GM18502 (cell line): ENCODE measurements around the gene OR52A5.

ENCODE experiments used
- ATAC-seq: cut with Tn5 transposase; IDR thresholded peaks from one replicate; pipeline ENCODE4 v1.9.1; 2021; ENCODE audit warnings: mild to moderate bottlenecking; ENCODE audit not compliant: unreplicated experiment, poor library complexity

OR52A5 gene

DNA sequence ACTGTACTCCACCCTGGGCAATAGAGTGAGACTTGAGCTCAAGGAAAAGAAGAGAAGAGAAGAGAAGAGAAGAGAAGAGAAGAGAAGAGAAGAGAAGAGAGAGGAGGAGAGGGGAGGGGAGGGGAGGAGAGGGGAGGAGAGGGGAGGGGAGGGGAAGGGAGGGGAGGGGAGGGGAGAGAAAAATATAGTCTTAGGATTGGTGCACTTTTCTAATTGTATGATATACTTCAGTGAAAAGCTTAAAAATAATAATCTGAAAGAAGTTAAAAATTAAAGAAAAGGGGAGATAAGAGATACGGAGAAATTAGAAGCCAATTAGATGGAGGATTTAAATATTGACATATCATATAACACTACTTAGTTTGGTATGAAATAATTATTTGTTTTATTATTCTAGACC lies 19.3 kb downstream of the OR52A5 start:
- ATAC-seq = no peak

DNA sequence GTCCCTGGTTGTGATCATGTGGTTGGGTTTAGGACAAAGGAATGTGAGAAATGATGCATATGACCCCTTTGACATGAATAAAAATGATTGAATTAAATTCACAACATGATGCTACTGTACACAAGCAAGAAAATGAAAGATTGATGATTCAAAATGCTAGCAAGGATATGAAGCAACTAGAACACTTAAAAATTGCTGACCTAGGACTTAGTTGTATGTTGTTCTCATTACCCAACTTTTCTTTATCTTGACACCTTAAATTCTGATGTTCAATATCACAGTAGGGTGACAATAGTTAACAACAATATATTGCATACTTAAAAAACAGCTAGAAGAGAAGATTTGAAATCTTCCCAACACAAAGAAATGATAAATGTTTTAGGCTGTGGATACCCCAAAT lies 20.6 kb downstream of the OR52A5 start:
- no peak for ATAC-seq

DNA sequence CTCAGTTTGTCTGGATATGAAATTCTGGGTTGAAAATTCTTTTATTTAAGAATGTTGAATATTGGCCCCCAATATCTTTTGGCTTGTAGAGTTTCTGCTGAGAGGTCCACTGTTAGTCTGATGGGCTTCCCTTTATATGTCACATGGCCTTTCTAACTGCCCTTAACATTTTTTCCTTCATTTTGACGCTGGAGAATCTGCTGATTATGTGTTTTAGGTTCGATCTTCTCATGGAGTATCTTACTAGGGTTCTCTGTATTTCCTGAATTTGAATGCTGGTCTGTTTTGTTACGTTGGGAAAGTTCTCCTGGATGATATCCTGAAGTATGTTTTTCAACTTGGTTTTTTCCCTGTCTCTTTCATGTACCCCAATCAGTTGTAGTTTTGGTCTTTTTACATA lies 22.8 kb downstream of the OR52A5 start:
- no peak for ATAC-seq

DNA sequence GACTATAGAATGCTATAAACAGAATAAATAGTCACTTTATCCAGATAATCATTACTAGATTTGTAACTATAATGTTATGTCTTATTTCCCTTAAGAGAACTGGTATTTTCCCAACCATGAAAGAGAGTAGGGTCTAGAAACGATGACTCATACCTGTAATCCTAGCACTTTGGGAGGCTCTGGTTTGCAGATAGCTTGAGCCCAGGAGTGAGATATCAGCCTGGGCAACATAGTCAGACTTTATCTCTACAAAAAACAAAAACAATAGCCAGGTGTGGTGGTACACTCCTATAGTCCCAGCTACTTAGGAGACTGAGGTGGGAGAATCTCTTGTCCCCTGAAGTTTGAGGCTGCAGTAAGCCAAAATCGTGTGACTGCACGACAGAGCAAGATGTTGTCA lies 30.9 kb downstream of the OR52A5 start:
- no peak for ATAC-seq

DNA sequence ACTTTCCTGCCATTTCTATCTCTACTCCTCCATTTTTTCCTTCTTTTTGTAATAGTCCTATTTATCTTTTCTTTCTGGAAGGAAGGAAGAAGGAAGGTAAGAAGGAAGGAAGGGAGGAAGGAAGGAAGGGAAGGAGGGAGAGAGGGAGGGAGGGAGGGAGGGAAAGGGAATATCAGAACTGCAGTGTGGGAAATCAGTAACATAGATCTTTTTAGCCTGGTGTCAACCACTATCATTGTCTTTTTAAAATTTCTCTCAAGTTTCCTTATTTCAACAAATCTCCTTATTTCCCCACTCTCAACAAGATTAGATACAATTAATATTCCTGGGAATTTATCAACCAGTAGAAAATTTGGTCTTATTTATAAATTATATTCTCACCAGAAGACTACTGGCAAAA lies 35.1 kb downstream of the OR52A5 start:
- ATAC-seq = no peak

DNA sequence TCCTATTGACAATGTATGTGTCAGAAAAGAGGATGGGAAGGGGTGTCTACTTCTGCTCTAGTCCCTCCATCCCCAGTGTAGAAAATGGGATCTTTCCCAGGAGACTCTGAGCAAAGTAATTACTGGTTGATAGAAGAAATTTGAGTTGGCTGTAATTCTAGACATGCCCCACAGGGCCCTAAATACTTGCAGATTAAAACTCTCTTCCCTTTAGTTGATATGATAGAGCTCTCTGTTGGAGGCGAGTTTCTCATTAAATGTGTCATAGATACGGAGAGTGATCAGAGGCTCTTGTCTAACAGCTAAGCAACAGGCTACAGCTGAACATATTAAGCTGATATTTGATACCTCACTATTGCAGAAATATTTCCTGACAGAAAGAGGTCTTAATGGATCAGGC lies 35.9 kb downstream of the OR52A5 start:
- no peak for ATAC-seq

DNA sequence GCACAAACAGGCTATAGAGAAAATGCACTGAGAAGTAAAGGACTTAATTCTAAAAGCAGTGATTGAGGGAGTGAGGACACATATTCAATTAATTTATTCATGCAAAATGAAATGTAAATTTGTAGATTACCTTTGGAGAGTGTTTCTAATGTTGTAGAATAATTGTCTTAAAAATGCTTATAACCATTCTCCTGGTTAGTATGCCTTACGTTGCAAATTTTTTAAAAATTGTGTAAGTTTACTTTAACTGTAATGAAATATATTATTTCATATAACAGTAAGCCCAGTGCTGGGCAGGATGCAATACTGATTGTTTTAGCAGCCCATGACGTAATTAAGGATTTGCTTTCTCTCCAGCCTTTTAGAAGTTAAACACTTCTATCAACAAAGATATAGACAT lies 42.1 kb downstream of the OR52A5 start:
- no peak for ATAC-seq

DNA sequence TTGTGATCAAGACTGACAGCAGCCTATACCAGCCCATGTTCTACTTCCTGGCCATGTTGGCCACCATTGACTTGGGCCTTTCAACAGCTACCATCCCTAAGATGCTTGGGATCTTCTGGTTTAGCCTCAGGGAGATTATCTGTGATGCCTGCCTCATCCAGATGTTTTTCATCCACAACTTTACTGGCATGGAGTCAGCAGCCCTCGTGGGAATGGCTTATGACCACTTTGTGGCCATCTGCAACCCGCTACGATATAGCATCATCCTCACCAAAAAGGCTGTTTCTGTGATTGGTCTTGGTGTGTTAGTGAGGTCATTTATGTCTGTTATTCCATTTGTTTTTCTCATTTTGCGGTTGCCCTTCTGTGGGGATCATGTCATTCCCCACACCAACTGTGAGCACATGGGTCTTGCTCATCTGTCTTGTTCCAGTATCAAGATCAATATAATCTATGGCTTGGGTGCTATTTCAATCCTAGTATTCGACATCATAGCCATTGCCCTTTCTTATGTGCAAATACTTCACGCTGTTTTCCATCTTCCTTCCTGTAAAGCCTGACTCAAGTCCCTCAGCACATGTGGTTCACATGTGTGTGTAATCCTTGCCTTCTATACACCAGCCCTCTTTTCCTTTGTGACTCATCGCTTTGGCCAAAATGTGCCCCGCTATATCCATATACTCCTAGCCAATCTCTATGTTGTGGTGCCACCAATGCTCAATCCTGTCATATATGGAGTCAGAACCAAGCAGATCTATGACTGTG lies 45.2 kb downstream of the OR52A5 start:
- no peak for ATAC-seq

DNA sequence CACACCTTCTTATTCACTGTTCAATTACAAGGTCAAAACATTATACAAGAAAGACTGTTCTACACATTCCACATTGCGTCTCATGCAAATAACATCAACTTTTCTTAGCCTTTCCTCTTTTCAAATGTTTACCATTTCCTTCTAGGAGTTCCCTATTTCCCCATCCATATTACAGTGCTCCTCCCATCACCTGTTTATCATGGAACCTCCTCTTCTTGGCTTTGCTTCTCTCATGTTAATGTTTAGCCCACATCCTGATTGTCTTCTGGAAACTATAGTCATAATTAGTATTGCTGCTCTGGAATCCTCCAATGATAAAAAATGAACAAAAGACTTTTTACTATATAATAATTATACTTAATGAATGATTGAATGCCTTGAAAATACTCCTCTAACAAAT lies 47.5 kb downstream of the OR52A5 start:
- ATAC-seq = no peak

DNA sequence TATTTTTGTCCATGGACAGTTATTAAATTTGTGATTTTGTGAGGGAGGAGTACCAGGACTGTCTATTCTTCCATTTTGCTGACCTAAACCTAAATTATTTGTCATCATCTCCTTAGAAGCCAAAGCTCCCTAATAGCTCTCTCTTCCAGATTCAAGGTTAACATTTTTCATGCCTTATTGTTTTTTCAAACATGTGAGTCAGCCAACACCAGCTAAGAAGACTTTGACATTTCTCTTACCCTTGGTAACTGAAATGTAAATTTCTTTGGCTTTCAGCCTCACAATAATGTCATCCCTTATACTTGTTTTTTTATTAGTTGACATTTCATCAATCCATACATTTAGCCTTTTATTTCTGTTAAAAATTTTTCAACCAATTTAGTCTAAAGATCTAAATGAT lies 49.6 kb downstream of the OR52A5 start:
- no peak for ATAC-seq

DNA sequence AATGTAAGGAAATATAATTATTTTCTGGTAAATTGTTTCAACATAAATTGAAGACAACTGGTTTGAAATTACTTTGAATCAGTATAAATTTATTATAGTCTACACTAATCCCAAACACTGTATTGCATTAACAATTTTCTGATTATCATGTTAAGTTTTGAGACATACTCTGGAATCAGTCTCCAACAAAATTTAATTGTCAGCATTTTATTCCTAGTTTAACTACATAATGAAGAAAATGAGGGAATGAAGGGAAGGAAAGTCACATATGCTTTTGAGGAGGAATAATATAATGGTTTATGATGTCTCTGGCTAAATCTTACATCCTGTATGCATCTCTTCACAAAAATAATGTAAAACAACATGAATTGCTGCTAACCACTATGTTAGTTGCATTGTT lies 54.6 kb downstream of the OR52A5 start:
- ATAC-seq = no peak

DNA sequence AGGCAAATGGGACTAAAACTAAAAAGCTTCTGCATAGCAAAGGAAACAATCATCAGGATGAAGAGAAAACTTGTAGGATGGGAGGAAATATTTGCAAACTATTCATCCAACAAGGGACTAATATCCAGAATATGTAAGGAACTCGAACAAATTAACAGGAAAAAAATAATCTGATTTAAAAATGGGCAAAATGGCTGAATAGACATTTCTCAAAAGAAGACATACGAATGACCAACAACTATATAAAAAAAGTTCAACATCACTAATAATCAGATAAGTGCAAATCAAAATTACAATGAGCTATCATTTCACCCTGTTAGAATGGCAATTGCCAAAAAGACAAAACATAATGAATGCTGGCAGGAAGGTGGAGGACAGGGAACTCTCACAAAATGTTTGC lies 56.8 kb downstream of the OR52A5 start:
- no peak for ATAC-seq
